ENCODE measurements around the gene TAF11L14. TPM values are rescaled to one million over a fixed set of nuclear protein-coding genes. Genes with fewer than 3 reads are reported as not detected.

TAF11L14 gene
- polyA plus RNA-seq, 5 donors = not detected

DNA sequence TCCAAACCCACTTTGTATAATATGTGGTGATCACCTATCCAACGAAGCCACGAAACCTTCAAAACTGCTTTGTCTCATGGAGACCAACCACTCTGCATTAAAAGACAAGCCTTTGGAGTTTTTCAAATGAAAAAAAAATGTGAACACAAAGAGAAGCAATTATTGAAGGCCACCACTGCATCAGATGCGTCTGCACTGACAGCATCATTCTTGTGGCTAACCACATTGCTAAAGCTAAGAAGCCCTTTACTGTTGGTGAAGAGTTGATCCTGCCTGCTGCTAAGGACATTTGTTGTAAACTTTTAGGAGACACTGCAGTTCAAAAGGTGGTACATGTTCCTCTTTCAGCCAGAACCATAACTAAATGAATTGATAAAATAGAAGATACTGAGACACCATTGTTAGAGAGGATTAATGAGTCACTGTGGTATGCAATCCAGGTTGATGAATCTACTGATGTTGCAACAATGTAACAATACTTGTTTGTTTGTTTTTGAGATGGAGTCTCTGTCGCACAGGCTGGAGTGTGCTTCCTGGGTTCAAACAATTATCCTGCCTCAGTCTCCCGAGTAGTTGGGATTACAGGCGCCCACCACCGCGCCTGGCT lies 45.4 kb downstream of the TAF11L14 start:
- no peak for DNase-seq

DNA sequence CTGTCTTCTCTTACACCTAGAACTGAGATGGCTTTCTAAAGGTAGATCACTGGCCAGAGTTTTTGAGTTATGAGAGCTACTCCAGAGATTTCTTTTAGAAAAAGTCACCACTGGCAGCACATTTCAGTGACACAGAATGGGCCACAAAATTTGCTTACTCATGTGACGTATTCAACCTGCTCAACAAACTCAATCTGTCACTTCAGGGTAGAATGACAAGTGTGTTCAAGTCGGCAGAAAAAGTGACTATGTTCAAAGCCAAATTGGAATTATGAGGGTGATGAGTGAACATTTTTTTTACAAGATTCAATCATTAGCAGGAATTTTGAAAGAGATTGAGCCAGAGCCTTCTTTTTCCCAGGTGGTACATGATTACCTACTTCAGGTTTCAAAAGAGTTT lies 46.5 kb downstream of the TAF11L14 start:
- no peak for DNase-seq

Other genes starting within 250 kb of the TAF11L14 start
- not detected for gene TAF11L2, start 136.2 kb upstream of the TAF11L14 start, polyA plus RNA-seq (ENCODE audit: insufficient read depth in 1 of 5, insufficient read length in 5 of 5, low replicate concordance in 1 of 5)
- not detected for gene TAF11L3, start 116.1 kb upstream of the TAF11L14 start, polyA plus RNA-seq (ENCODE audit: insufficient read depth in 1 of 5, insufficient read length in 5 of 5, low replicate concordance in 1 of 5)
- not detected for gene TAF11L4, start 112.7 kb upstream of the TAF11L14 start, polyA plus RNA-seq (ENCODE audit: insufficient read depth in 1 of 5, insufficient read length in 5 of 5, low replicate concordance in 1 of 5)
- gene TAF11L5, start 109.2 kb upstream of the TAF11L14 start, polyA plus RNA-seq (ENCODE audit: insufficient read depth in 1 of 5, insufficient read length in 5 of 5, low replicate concordance in 1 of 5) = not detected
- not detected for gene TAF11L6, start 105.8 kb upstream of the TAF11L14 start, polyA plus RNA-seq (ENCODE audit: insufficient read depth in 1 of 5, insufficient read length in 5 of 5, low replicate concordance in 1 of 5)
- not detected for gene TAF11L7, start 48.7 kb upstream of the TAF11L14 start, polyA plus RNA-seq (ENCODE audit: insufficient read depth in 1 of 5, insufficient read length in 5 of 5, low replicate concordance in 1 of 5)
- gene TAF11L8, start 43.5 kb upstream of the TAF11L14 start, polyA plus RNA-seq (ENCODE audit: insufficient read depth in 1 of 5, insufficient read length in 5 of 5, low replicate concordance in 1 of 5) = not detected
- gene TAF11L9, start 40.1 kb upstream of the TAF11L14 start, polyA plus RNA-seq (ENCODE audit: insufficient read depth in 1 of 5, insufficient read length in 5 of 5, low replicate concordance in 1 of 5) = not detected
- gene TAF11L10, start 36.6 kb upstream of the TAF11L14 start, polyA plus RNA-seq (ENCODE audit: insufficient read depth in 1 of 5, insufficient read length in 5 of 5, low replicate concordance in 1 of 5) = not detected
- not detected for gene TAF11L11, start 30.3 kb upstream of the TAF11L14 start, polyA plus RNA-seq (ENCODE audit: insufficient read depth in 1 of 5, insufficient read length in 5 of 5, low replicate concordance in 1 of 5)
- gene TAF11L12, start 24.1 kb upstream of the TAF11L14 start, polyA plus RNA-seq (ENCODE audit: insufficient read depth in 1 of 5, insufficient read length in 5 of 5, low replicate concordance in 1 of 5) = not detected
- gene TAF11L13, start 2.4 kb upstream of the TAF11L14 start, polyA plus RNA-seq (ENCODE audit: insufficient read depth in 1 of 5, insufficient read length in 5 of 5, low replicate concordance in 1 of 5) = not detected

Data from right lung (tissue), 5 donors.